ENCODE data around the gene ARHGEF17.

GRCh38 chr11:73277467-73277866, 30.6 kb upstream of the ARHGEF17 start:
- TF ChIP-seq CTCF (IDR thresholded peaks at IDR 0.05 in 8 of 11, conservative IDR thresholded peaks at IDR 0.05 in 3 of 11) (no peak), POLR2A (IDR thresholded peaks at IDR 0.05) (no peak), POLR2AphosphoS5 (IDR thresholded peaks at IDR 0.05) (no peak)

All from spleen (tissue), 7 donors.